K562 (cell line): ENCODE results near the gene SCRG1. TPM values are rescaled to one million over a fixed set of nuclear protein-coding genes. Genes with fewer than 3 reads are reported as not detected.

Experiments
- ATAC-seq: fragments of 200-7000 bp; cut with Tn5 transposase; 3 replicates; pipeline ENCODE4 v1.9.1; 2020; ENCODE audit warnings: moderate library complexity
- BruUV-seq: library from RNA; stranded (reverse); fragments of 400-500 nt; replicated peaks from 2 replicates; lab custom pipeline; 2021; lab: Mats Ljungman, UMichigan
- CTCF ChIA-PET: fragments of 300-600 bp; formaldehyde crosslinking; extraction: SDS; loops from one replicate; lab custom pipeline; 2021; ENCODE audit warnings: low intra/inter-chr PET ratio; lab: Yijun Ruan, JAX
- POLR2A ChIA-PET: fragments of 300-600, 350-650 bp; sonication (Branson Sonifier 250); formaldehyde crosslinking; extraction: SDS; loops from one replicate; lab custom pipeline; 2021; ENCODE audit warnings: antibody characterized with exemption, inconsistent platforms; lab: Yijun Ruan, JAX
- DNase-seq, 4 experiments: peaks; one replicate each; pipeline versions ENCODE4 v3.0.0 to v3.0.0-alpha.2; 2011 to 2018; ENCODE audit warnings: low spot score in 3 of 4, mixed read lengths in 3 of 4; ENCODE audit errors: extremely low read depth in 1 of 4
- FAIRE-seq: peaks from 2 replicates; lab custom pipeline; 2011; peaks lifted over from hg19 to GRCh38; lab: Jason Lieb, UNC
- H2AFZ ChIP-seq: 2 replicates; pipeline ENCODE4 v1.6.0; 2011; ENCODE audit warnings: low read depth, low read length, control low read depth, inconsistent platforms
- H3K27ac ChIP-seq: fragments of 200-600 bp; 3 replicates; pipeline ENCODE4 v1.8.0; 2011; ENCODE audit warnings: low read depth, mild to moderate bottlenecking, control low read depth, inconsistent platforms, low read length, moderate library complexity, mixed read lengths; ENCODE audit errors: extremely low read depth
- H3K27me3 ChIP-seq, 2 experiments: fragments of 300-600 bp in 1 of 2; 2 replicates in 1 of 2; 3 replicates in 1 of 2; pipeline versions ENCODE4 v1.6.0 to v1.8.0; 2011; ENCODE audit warnings: inconsistent platforms in 2 of 2, low read length in 2 of 2, mild to moderate bottlenecking in 1 of 2, mixed read lengths in 1 of 2, moderate library complexity in 1 of 2; ENCODE audit not compliant: control insufficient read depth in 2 of 2, insufficient read depth in 2 of 2
- H3K36me3 ChIP-seq: fragments of 300-600 bp; 3 replicates; pipeline ENCODE4 v1.8.0; 2011; ENCODE audit warnings: mild to moderate bottlenecking, low read length, inconsistent platforms; ENCODE audit not compliant: control insufficient read depth, insufficient read depth
- H3K4me1 ChIP-seq, 2 experiments: fragments of 200-600 bp in 1 of 2; replicated peaks in 1 of 2; 2 replicates in 1 of 2; 3 replicates in 1 of 2; pipeline versions ENCODE4 v1.5.1 to v1.8.0; 2011; ENCODE audit warnings: inconsistent platforms in 2 of 2, low read length in 2 of 2, mild to moderate bottlenecking in 1 of 2, mixed read lengths in 1 of 2, moderate library complexity in 1 of 2; ENCODE audit not compliant: control insufficient read depth in 2 of 2, insufficient read depth in 2 of 2
- H3K4me2 ChIP-seq: 2 replicates; pipeline ENCODE4 v1.6.1; 2011; ENCODE audit warnings: low read length, control low read depth, inconsistent platforms, mixed read lengths; ENCODE audit not compliant: insufficient read depth
- H3K4me3 ChIP-seq: fragments of 200-600 bp; sonication (generic), shearing (Covaris generic); 2 replicates; pipeline ENCODE4 v1.5.1; 2016; ENCODE audit warnings: control low read depth, inconsistent platforms
- H3K79me2 ChIP-seq: fragments of 200-600 bp; 3 replicates; pipeline ENCODE4 v1.8.0; 2011; ENCODE audit warnings: low read length, inconsistent platforms; ENCODE audit not compliant: control insufficient read depth, insufficient read depth
- H3K9ac ChIP-seq, 2 experiments: 2 replicates each; pipeline versions ENCODE4 v1.6.0 to v1.6.1; 2011; ENCODE audit warnings: low read depth in 2 of 2, low read length in 2 of 2, control low read depth in 1 of 2, inconsistent platforms in 1 of 2, mild to moderate bottlenecking in 1 of 2, mixed read lengths in 1 of 2; ENCODE audit not compliant: insufficient read depth in 1 of 2
- H3K9me1 ChIP-seq: one replicate; pipeline ENCODE4 v1.6.0; 2011; ENCODE audit warnings: inconsistent platforms, mild to moderate bottlenecking, low read length, moderate library complexity; ENCODE audit not compliant: control insufficient read depth, insufficient read depth
- H3K9me3 ChIP-seq: replicated peaks from 2 replicates; pipeline ENCODE4 v1.5.1; 2011; ENCODE audit warnings: low read depth, low read length, inconsistent platforms; ENCODE audit not compliant: control insufficient read depth, insufficient read depth
- H4K20me1 ChIP-seq: replicated peaks from 2 replicates; pipeline ENCODE4 v1.6.1; 2011; ENCODE audit warnings: low read length, inconsistent platforms, mixed read lengths; ENCODE audit not compliant: control insufficient read depth, insufficient read depth
- CAMTA2 ChIP-seq: fragments of 250-450 bp; sonication (Bioruptor Pico); conservative IDR thresholded peaks from 2 replicates; pipeline ENCODE4 v1.5.1; 2022
- DLX4 ChIP-seq: fragments of 250-450 bp; sonication (Bioruptor Pico); IDR thresholded peaks from 2 replicates; pipeline ENCODE4 v1.6.1; 2021; ENCODE audit warnings: mild to moderate bottlenecking
- JUNB ChIP-seq: fragments of 450-650 bp; formaldehyde crosslinking; conservative IDR thresholded peaks from 2 replicates; pipeline ENCODE4 v1.4.0; 2020; ENCODE audit warnings: mild to moderate bottlenecking
- NFYB ChIP-seq: IDR thresholded peaks from 2 replicates; pipeline ENCODE4 v1.6.1; 2011; ENCODE audit warnings: mild to moderate bottlenecking, moderate library complexity; ENCODE audit not compliant: insufficient read length; ENCODE audit errors: extremely low read depth
- NONO ChIP-seq, 2 experiments: fragments of 200-400 bp in 1 of 2; fragments of 450-650 bp in 1 of 2; formaldehyde crosslinking in 1 of 2; IDR thresholded peaks; 2 replicates each; pipeline ENCODE4 v1.6.1; 2017; ENCODE audit warnings: low read depth in 2 of 2, mild to moderate bottlenecking in 2 of 2, moderate library complexity in 2 of 2, low read length in 1 of 2
- RAD21 ChIP-seq, 2 experiments: fragments of 250-450 bp in 1 of 2; fragments of 450-650 bp in 1 of 2; sonication (Bioruptor Pico) in 1 of 2; formaldehyde crosslinking in 1 of 2; IDR thresholded peaks in 1 of 2; conservative IDR thresholded peaks in 1 of 2; 2 replicates each; pipeline versions ENCODE4 v1.4.0 to v1.8.0; 2020 to 2022; ENCODE audit warnings: mild to moderate bottlenecking in 2 of 2, moderate library complexity in 1 of 2
- REST ChIP-seq, 2 experiments: fragments of 450-650 bp; formaldehyde crosslinking in 1 of 2; IDR thresholded peaks; 2 replicates each; pipeline versions ENCODE4 v1.4.0 to v1.6.1; 2014 to 2020; ENCODE audit warnings: mild to moderate bottlenecking in 2 of 2, borderline replicate concordance in 1 of 2, low read depth in 1 of 2
- SMAD4 ChIP-seq: fragments of 250-450 bp; sonication (Bioruptor Pico); conservative IDR thresholded peaks from 2 replicates; pipeline ENCODE4 v1.8.0; 2021; ENCODE audit warnings: inconsistent platforms, mild to moderate bottlenecking, moderate library complexity
- SMC3 ChIP-seq: conservative IDR thresholded peaks from 2 replicates; pipeline ENCODE4 v1.6.1; 2011; ENCODE audit warnings: low read depth, low read length, improper control_type of control experiment; ENCODE audit not compliant: insufficient read depth
- SOX6 ChIP-seq: fragments of 450-650 bp; IDR thresholded peaks from 2 replicates; pipeline ENCODE4 v1.6.1; 2014; ENCODE audit warnings: mild to moderate bottlenecking
- TCF3 ChIP-seq: sonication (generic); formaldehyde crosslinking; IDR thresholded peaks from 2 replicates; pipeline ENCODE4 v1.4.0; 2020; ENCODE audit warnings: mild to moderate bottlenecking, missing genetic modification reagents
- ZKSCAN1 ChIP-seq: fragments of 150-350 bp; IDR thresholded peaks from 2 replicates; pipeline ENCODE4 v1.6.1; 2016; ENCODE audit warnings: low read depth, low read length
- ZNF175 ChIP-seq: fragments of 200-800 bp; sonication (Bioruptor generic); IDR thresholded peaks from 2 replicates; pipeline ENCODE4 v1.6.1; 2016; ENCODE audit warnings: low read depth, mild to moderate bottlenecking, missing genetic modification characterization, missing compliant biosample characterization
- WGBS: fragments of 100-300 bp; shearing (Covaris generic); methylation state at CpG from one replicate; pipeline ENCODE4 v1.1.6; 2016; ENCODE audit warnings: low coverage, mixed read lengths; ENCODE audit not compliant: insufficient coverage; ENCODE audit errors: missing lambda C conversion rate; 5-methylcytosine and 5-hydroxymethylcytosine counted together
- in situ Hi-C: fragments of 300-500 bp; cut with MboI; formaldehyde crosslinking; loops from 4 replicates; pipeline ENCODE4 v1.15.0; 2018; ENCODE audit warnings: inconsistent platforms, mixed read lengths
- intact Hi-C: fragments of 100-400 bp; cut with micrococcal nuclease; formaldehyde crosslinking; loops from 2 replicates; pipeline ENCODE4 v1.14.2; 2022
- polyA plus RNA-seq, 8 experiments: library from polyadenylated mRNA; depleted of rRNA in 4 of 8; stranded (reverse) in 5 of 8; unstranded in 3 of 8; fragments of >200 nt; fragmentation: Nextera tagmentation in 2 of 8; fragmentation: Illumina TruSeq in 1 of 8; extraction: Ambion mirVana in 2 of 8; extraction: Trizol in 1 of 8; gene quantifications; 2 replicates each; pipeline versions ENCODE4 v1.2.1 to v1.2.3, GENCODE V29; 2011 to 2014; ENCODE audit warnings: inconsistent platforms in 1 of 8, missing spikeins in 1 of 8
- total RNA-seq, 7 experiments: library from RNA; depleted of rRNA in 6 of 7; stranded (reverse); fragments of >200 nt in 6 of 7; fragmentation: Illumina TruSeq in 2 of 7; extraction: Trizol in 2 of 7; gene quantifications; 2 replicates each; pipeline versions ENCODE4 v1.2.1 to v1.2.3, GENCODE V29; 2011 to 2021; ENCODE audit warnings: low replicate concordance in 1 of 7

Gene SCRG1
- total and polyA plus RNA-seq, 9 of the 15 experiments (the other 6 are each of a cell fraction or from before 2014, with no cell fraction given), result 0.01 TPM; not detected in 7

GRCh38 chr4:173420324-173420752, 21.4 kb upstream of the SCRG1 start:
- no peaks in the 10 kb centered on the region for H3K9me1 ChIP-seq
- no peaks in the 10 kb centered on the region for H3K27me3 ChIP-seq
- H3K4me1 ChIP-seq, result no peaks in the 10 kb centered on the region
- H4K20me1 ChIP-seq, result no peaks in the 10 kb centered on the region
- intact Hi-C loops (loop anchor here (1.0 to 10.0 kb wide), 3 partner anchors 42 to 574 kb away; no protein-coding TSS in a partner anchor), in situ Hi-C loops (loop anchor here (5.0 kb wide), 1 partner anchor 72 kb away; no protein-coding TSS in a partner anchor)
- no peak overlapping the region for H3K9ac ChIP-seq
- H3K27ac ChIP-seq, result no peak overlapping the region
- peak; percentile 18 to 26 (median 20) for DNase-seq
- no peak for FAIRE-seq
- H3K4me3 ChIP-seq, result no peak overlapping the region
- ChIA-PET POLR2A (no interaction called here), CTCF (interaction anchor here (0.7 to 1.7 kb wide), 5 partner anchors 9 to 898 kb away, joined by 3 to 8 read pairs (median 6); no protein-coding TSS in a partner anchor)
- H2AFZ ChIP-seq, result no peak overlapping the region
- WGBS, result 2% methylated on average over 4 of the region's 4 CpGs
- BruUV-seq, result no TSS peak
- no peaks in the 10 kb centered on the region for H3K36me3 ChIP-seq
- no peak overlapping the region for H3K4me2 ChIP-seq
- H3K79me2 ChIP-seq, result no peaks in the 10 kb centered on the region
- no peaks in the 10 kb centered on the region; the same call in 1 of the 2 replicates for H3K9me3 ChIP-seq
- peak; percentile 62 for ATAC-seq
- no peak for TF ChIP-seq ZNF175 (CRISPR knock-in tag)
- no peak for TF ChIP-seq JUNB
- no peak for TF ChIP-seq SOX6
- TF ChIP-seq RAD21 (CRISPR knock-in tag; conservative IDR thresholded peaks at IDR 0.05 in 1 of 2, IDR thresholded peaks at IDR 0.05 in 1 of 2), result peak; percentile 64 to 68
- TF ChIP-seq NONO (IDR thresholded peaks at IDR 0.05; ENCODE audit: low read depth in 2 of 2, low read length in 1 of 2), result no peak
- no peak for TF ChIP-seq TCF3
- TF ChIP-seq DLX4, result no peak
- TF ChIP-seq ZKSCAN1, result peak; percentile 98
- no peak for TF ChIP-seq NFYB
- no peak for TF ChIP-seq CAMTA2
- TF ChIP-seq REST (IDR thresholded peaks at IDR 0.05; ENCODE audit: borderline replicate concordance), result peak; percentile 73
- TF ChIP-seq REST (CRISPR knock-in tag; IDR thresholded peaks at IDR 0.05; ENCODE audit: low read depth), result no peak
- TF ChIP-seq SMC3, result peak; percentile 50; the same call in 1 of the 2 replicates
- no peak for TF ChIP-seq SMAD4
